ENCODE results near the gene METTL18.

Gene METTL18

GRCh38 chr1:169745015-169745861, 49.5 kb downstream of the METTL18 start:
- H4K91ac ChIP-seq (ENCODE audit: low read depth, low read length, poor library complexity): no peak overlapping the region
- H2BK15ac ChIP-seq (ENCODE audit: low read length): no peak overlapping the region
- no peak overlapping the region for H2BK12ac ChIP-seq (ENCODE audit: low read length)
- no peak overlapping the region for H2AK5ac ChIP-seq (ENCODE audit: low read depth, low read length)
- DNase-seq (ENCODE audit: low spot score): no peak
- H4K8ac ChIP-seq (ENCODE audit: low read depth, low read length): no peak overlapping the region
- H3K36me3 ChIP-seq (replicated peaks in 1 of 2; ENCODE audit: control insufficient read depth in 2 of 2, insufficient read depth in 2 of 2, low read length in 2 of 2): no peaks in the 10 kb centered on the region
- H3K23ac ChIP-seq (ENCODE audit: low read depth, low read length, poor library complexity): no peak overlapping the region
- no peak overlapping the region for H3K27ac ChIP-seq (replicated peaks; ENCODE audit: low read length)
- H2BK120ac ChIP-seq (ENCODE audit: low read depth, low read length): no peak overlapping the region
- peaks cover 0 to 4% (median 0%) of the 10 kb centered on the region in 3 experiments for H3K27me3 ChIP-seq (ENCODE audit: control insufficient read depth in 3 of 3, insufficient read depth in 3 of 3, low read depth in 1 of 3, low read length in 3 of 3)
- H3K18ac ChIP-seq (ENCODE audit: low read length): no peak overlapping the region
- H2AFZ ChIP-seq (ENCODE audit: low read length): no peak overlapping the region
- no peak overlapping the region for H3K4me2 ChIP-seq (ENCODE audit: insufficient read depth, low read length, poor library complexity, severe bottlenecking)
- H3K4ac ChIP-seq (ENCODE audit: low read length): no peak overlapping the region
- no peaks in the 10 kb centered on the region for H3K4me1 ChIP-seq (ENCODE audit: control insufficient read depth in 2 of 2, insufficient read depth in 1 of 2, low read depth in 1 of 2, low read length in 2 of 2)
- H3K9me3 ChIP-seq (replicated peaks in 1 of 2; ENCODE audit: control insufficient read depth in 2 of 2, insufficient read depth in 1 of 2, low read depth in 1 of 2, low read length in 2 of 2): no peaks in the 10 kb centered on the region
- no peak overlapping the region for H3K4me3 ChIP-seq (ENCODE audit: low read length in 2 of 2)
- WGBS, 2 donors (ENCODE audit: extremely low coverage in 2 of 2, insufficient read length in 2 of 2, insufficient replicate concordance in 1 of 2): no CpG with 5 or more reads among the region's 5 CpGs
- H3K9ac ChIP-seq (ENCODE audit: low read depth, low read length, poor library complexity): no peak overlapping the region
- H3K79me1 ChIP-seq (ENCODE audit: low read depth, low read length): no peaks in the 10 kb centered on the region
- H3K14ac ChIP-seq (ENCODE audit: low read length): no peak overlapping the region
- no peak overlapping the region for H2BK5ac ChIP-seq (ENCODE audit: low read length)
